Neural cell (in vitro differentiated cells): Measurements from ENCODE around the gene CLCNKA. TPM values are rescaled to one million over a fixed set of nuclear protein-coding genes. Genes with fewer than 3 reads are reported as not detected.
"Not testable (repeated sequence)": the region's sequence is repeated elsewhere in the genome, so short reads cannot be mapped to it uniquely, and the experiment has no call there.

Source experiments
- H2AFZ ChIP-seq: fragments of 200-600, 300-800 bp; sonication (generic), shearing (Covaris generic); 2 replicates; pipeline ENCODE4 v1.6.0; 2014; ENCODE audit warnings: low read depth, mild to moderate bottlenecking, antibody characterized with exemption, low read length, moderate library complexity
- H3F3A ChIP-seq: fragments of 200-600 bp; shearing (Covaris generic); 2 replicates; pipeline ENCODE4 v1.6.1; 2016; ENCODE audit warnings: mild to moderate bottlenecking, moderate library complexity, mixed read lengths, antibody characterized with exemption, low read length; ENCODE audit not compliant: insufficient read depth, poor library complexity, severe bottlenecking
- H3K27ac ChIP-seq: fragments of 200-600, 300-800 bp; sonication (generic), shearing (Covaris generic); 2 replicates; pipeline ENCODE4 v1.5.1; 2014; ENCODE audit warnings: mild to moderate bottlenecking, low read length, moderate library complexity
- H3K27me3 ChIP-seq: fragments of 300-800, 200-600 bp; sonication (generic), shearing (Covaris generic); 2 replicates; pipeline ENCODE4 v1.6.0; 2014; ENCODE audit warnings: mild to moderate bottlenecking, low read depth, low read length, moderate library complexity; ENCODE audit not compliant: insufficient read depth
- H3K36me3 ChIP-seq: fragments of 300-800, 200-600 bp; sonication (generic), shearing (Covaris generic); 2 replicates; pipeline ENCODE4 v1.5.1; 2014; ENCODE audit warnings: mild to moderate bottlenecking, antibody characterized with exemption, low read length, moderate library complexity; ENCODE audit not compliant: insufficient read depth
- H3K4me2 ChIP-seq: fragments of 300-800, 200-600 bp; sonication (generic), shearing (Covaris generic); 2 replicates; pipeline ENCODE4 v1.6.0; 2014; ENCODE audit warnings: mild to moderate bottlenecking, low read length
- H3K4me3 ChIP-seq: fragments of 300-800, 200-600 bp; sonication (generic), shearing (Covaris generic); 2 replicates; pipeline ENCODE4 v1.5.1; 2014; ENCODE audit warnings: mild to moderate bottlenecking, low read length, moderate library complexity
- H3K79me2 ChIP-seq: fragments of 200-600 bp; shearing (Covaris generic); replicated peaks from 2 replicates; pipeline ENCODE4 v1.6.0; 2014; ENCODE audit warnings: mild to moderate bottlenecking, low read length, moderate library complexity; ENCODE audit not compliant: insufficient read depth
- H3K9ac ChIP-seq: fragments of 300-800, 200-600 bp; sonication (generic), shearing (Covaris generic); 2 replicates; pipeline ENCODE4 v1.6.1; 2016; ENCODE audit warnings: mild to moderate bottlenecking, low read length, mixed read lengths
- H3K9me2 ChIP-seq: fragments of 200-600 bp; shearing (Covaris generic); 2 replicates; pipeline ENCODE4 v1.6.1; 2016; ENCODE audit warnings: mild to moderate bottlenecking, low read length, mixed read lengths; ENCODE audit not compliant: insufficient read depth
- H3K9me3 ChIP-seq: fragments of 200-600, 300-800 bp; sonication (generic), shearing (Covaris generic); 2 replicates; pipeline ENCODE4 v1.6.1; 2016; ENCODE audit warnings: mild to moderate bottlenecking, mixed run types, low read length, moderate library complexity, mixed read lengths
- H4K20me1 ChIP-seq: fragments of 200-600 bp; shearing (Covaris generic); 2 replicates; pipeline ENCODE4 v1.6.1; 2016; ENCODE audit warnings: mild to moderate bottlenecking, mixed run types; ENCODE audit not compliant: insufficient read depth
- CTCF ChIP-seq: fragments of 450-650 bp; IDR thresholded peaks from 2 replicates; pipeline ENCODE4 v1.5.1; 2014; ENCODE audit warnings: antibody characterized with exemption, mild to moderate bottlenecking, moderate library complexity; ENCODE audit not compliant: poor library complexity, severe bottlenecking
- EP300 ChIP-seq: fragments of 450-650 bp; conservative IDR thresholded peaks from 2 replicates; pipeline ENCODE4 v1.6.1; 2014; ENCODE audit warnings: antibody characterized with exemption, mild to moderate bottlenecking, moderate library complexity; ENCODE audit not compliant: poor library complexity, severe bottlenecking
- EZH2 ChIP-seq: fragments of 200-600, 300-800 bp; shearing (Covaris generic), sonication (generic); IDR thresholded peaks from 2 replicates; pipeline ENCODE4 v1.6.1; 2014; ENCODE audit warnings: antibody characterized with exemption, low read length, borderline replicate concordance, mild to moderate bottlenecking; ENCODE audit not compliant: insufficient read depth, poor library complexity, severe bottlenecking
- MXI1 ChIP-seq: fragments of 450-650 bp; conservative IDR thresholded peaks from 2 replicates; pipeline ENCODE4 v1.6.1; 2014; ENCODE audit warnings: antibody characterized with exemption, mild to moderate bottlenecking; ENCODE audit not compliant: poor library complexity, severe bottlenecking
- POLR2AphosphoS5 ChIP-seq: IDR thresholded peaks from 2 replicates; pipeline ENCODE4 v1.6.1; 2012
- RAD21 ChIP-seq: fragments of 450-650 bp; conservative IDR thresholded peaks from 2 replicates; pipeline ENCODE4 v1.6.1; 2014; ENCODE audit warnings: antibody characterized with exemption, mild to moderate bottlenecking, moderate library complexity
- REST ChIP-seq: IDR thresholded peaks from 2 replicates; pipeline ENCODE4 v1.6.1; 2012; ENCODE audit warnings: borderline replicate concordance
- SMC3 ChIP-seq: fragments of 450-650 bp; conservative IDR thresholded peaks from 2 replicates; pipeline ENCODE4 v1.6.1; 2014; ENCODE audit warnings: antibody characterized with exemption, mild to moderate bottlenecking, moderate library complexity; ENCODE audit not compliant: poor library complexity
- TAF1 ChIP-seq: IDR thresholded peaks from 2 replicates; pipeline ENCODE4 v1.6.1; 2012; ENCODE audit warnings: low read depth
- polyA plus RNA-seq: library from polyadenylated mRNA; depleted of rRNA; stranded (reverse); fragments of >200 nt; gene quantifications from 2 replicates; pipeline ENCODE4 v1.2.3, GENCODE V29; 2014

CLCNKA gene
- polyA plus RNA-seq, 1 donor from 2014 or later = not detected

GRCh38 chr1:16020878-16021277 lies 958 bp upstream of the CLCNKA start:
- not testable (repeated sequence) for H3K9me3 ChIP-seq, H3K79me2 ChIP-seq, H3K4me2 ChIP-seq, H4K20me1 ChIP-seq, H3K27me3 ChIP-seq, H3K27ac ChIP-seq, H3F3A ChIP-seq, H3K36me3 ChIP-seq, H3K9ac ChIP-seq, H3K4me3 ChIP-seq, H2AFZ ChIP-seq, H3K9me2 ChIP-seq

- no peaks in the 10 kb centered on the region for H4K20me1 ChIP-seq
- no peak overlapping the region for H3K4me3 ChIP-seq
- no peak overlapping the region for H3K27ac ChIP-seq
- H3K27me3 ChIP-seq = no peaks in the 10 kb centered on the region
- H3K79me2 ChIP-seq = no peaks in the 10 kb centered on the region
- H3F3A ChIP-seq = no peaks in the 10 kb centered on the region
- TF ChIP-seq MXI1 (no peak), CTCF (no peak), RAD21 (no peak), REST (no peak), EP300 (no peak), TAF1 (no peak), SMC3 (no peak), EZH2 (no peak), POLR2AphosphoS5 (no peak)
- no peak overlapping the region for H3K9ac ChIP-seq
- H2AFZ ChIP-seq = no peak overlapping the region
- no peak overlapping the region for H3K4me2 ChIP-seq
- no peaks in the 10 kb centered on the region for H3K36me3 ChIP-seq
- H3K9me2 ChIP-seq = no peaks in the 10 kb centered on the region
- H3K9me3 ChIP-seq = no peaks in the 10 kb centered on the region
Measured at GRCh38 chr1:16022393-16022792, 557 bp downstream of the CLCNKA start.

GRCh38 chr1:16023050-16023653 lies 1.3 kb downstream of the CLCNKA start:
- Histone ChIP-seq H3F3A (no peaks in the 10 kb centered on the region), H3K9me3 (no peaks in the 10 kb centered on the region), H3K27me3 (no peaks in the 10 kb centered on the region), H3K4me2 (no peak overlapping the region), H2AFZ (no peak overlapping the region), H3K9ac (no peak overlapping the region), H3K9me2 (no peaks in the 10 kb centered on the region), H3K27ac (no peak overlapping the region), H3K4me3 (no peak overlapping the region), H4K20me1 (no peaks in the 10 kb centered on the region), H3K79me2 (no peaks in the 10 kb centered on the region), H3K36me3 (no peaks in the 10 kb centered on the region)
- TF ChIP-seq SMC3 (no peak), CTCF (no peak), TAF1 (no peak), EZH2 (no peak), MXI1 (no peak), POLR2AphosphoS5 (no peak), EP300 (no peak), RAD21 (no peak), REST (no peak)
